ENCODE data around the gene LAGE3.

Gene LAGE3, protein sequence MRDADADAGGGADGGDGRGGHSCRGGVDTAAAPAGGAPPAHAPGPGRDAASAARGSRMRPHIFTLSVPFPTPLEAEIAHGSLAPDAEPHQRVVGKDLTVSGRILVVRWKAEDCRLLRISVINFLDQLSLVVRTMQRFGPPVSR

DNA sequence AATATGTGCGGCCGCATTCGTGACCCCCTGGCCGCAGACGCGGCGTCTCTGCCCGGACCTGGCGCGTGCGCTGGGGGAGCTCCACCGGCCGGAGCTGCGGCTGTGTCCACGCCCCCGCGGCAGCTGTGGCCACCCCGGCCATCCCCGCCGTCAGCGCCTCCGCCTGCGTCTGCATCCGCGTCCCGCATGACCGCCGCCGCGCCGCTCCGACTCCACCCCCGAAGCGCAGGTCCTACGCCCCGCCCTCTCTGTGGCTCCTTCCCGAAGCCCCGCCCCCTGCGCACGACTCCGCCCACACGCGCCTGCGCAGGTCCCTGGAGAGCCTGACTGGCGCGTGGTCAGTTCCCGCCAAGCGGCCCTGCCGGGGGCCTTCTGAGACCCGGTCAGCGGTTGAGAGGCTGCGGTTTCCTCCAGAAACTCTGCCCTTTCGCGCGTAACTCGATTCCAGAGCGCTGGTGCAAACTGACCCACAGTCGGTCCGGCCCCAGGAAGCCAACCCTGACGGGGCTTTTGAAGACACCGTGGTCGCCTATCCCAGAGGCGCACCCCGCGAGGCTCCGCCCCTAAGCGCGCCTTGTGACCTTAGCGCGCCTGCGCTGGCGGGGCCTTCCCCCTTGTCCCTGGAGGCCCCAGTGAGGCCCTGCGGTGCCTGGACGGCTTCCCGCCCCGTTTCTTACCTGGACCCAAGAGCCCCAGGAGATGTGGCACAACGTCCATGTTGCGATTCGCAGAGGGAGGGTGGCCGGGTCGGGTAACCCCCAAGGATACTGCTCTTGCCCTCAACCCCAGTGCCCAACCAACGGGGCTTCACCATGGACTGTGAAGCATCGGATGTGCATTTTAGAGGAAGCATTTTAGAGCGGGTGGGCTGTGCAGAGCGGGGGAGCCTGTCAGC, at the start of gene LAGE3:
Gene LAGE3, minus strand, starts transcription at position 554 of the 895 bp plus-strand sequence. Its CDS starts 366 bp downstream, at position 188.
- peak within 1 kb of the TSS; percentile 68 for H3K27ac ChIP-seq
- TF ChIP-seq, protein P1, sequence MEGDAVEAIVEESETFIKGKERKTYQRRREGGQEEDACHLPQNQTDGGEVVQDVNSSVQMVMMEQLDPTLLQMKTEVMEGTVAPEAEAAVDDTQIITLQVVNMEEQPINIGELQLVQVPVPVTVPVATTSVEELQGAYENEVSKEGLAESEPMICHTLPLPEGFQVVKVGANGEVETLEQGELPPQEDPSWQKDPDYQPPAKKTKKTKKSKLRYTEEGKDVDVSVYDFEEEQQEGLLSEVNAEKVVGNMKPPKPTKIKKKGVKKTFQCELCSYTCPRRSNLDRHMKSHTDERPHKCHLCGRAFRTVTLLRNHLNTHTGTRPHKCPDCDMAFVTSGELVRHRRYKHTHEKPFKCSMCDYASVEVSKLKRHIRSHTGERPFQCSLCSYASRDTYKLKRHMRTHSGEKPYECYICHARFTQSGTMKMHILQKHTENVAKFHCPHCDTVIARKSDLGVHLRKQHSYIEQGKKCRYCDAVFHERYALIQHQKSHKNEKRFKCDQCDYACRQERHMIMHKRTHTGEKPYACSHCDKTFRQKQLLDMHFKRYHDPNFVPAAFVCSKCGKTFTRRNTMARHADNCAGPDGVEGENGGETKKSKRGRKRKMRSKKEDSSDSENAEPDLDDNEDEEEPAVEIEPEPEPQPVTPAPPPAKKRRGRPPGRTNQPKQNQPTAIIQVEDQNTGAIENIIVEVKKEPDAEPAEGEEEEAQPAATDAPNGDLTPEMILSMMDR (conservative IDR thresholded peaks at IDR 0.05), result no peak

GRCh38 chrX:154526901-154527675, 48.0 kb upstream of the LAGE3 start:
- H3K27ac ChIP-seq, result peak overlapping the region; percentile 54
- TF ChIP-seq, protein P1 (conservative IDR thresholded peaks at IDR 0.05), result peak; percentile 71

GRCh38 chrX:154525606-154526490, 46.8 kb upstream of the LAGE3 start:
- H3K27ac ChIP-seq, result no peak overlapping the region
- TF ChIP-seq, protein P1 (conservative IDR thresholded peaks at IDR 0.05), result no peak

DNA sequence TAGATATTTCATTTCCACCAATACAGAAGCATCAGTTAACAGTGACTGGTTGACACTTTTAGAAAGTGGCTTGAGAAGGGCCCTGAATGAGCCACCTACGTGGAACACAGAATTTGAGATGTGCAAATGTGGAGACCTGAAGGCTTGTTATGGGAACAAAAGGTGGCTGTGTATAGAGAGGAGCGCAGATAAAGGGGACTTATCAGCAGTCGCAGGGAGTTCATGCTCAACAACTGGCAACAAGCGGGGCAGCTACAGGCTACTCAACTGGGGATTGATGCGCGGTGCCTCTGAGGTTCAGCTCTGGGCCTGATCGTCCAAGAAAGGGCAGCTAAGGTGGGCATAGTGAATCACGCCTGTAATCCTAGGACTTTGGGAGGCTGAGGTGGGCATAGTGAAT, 40.3 kb upstream of the LAGE3 start:
- TF ChIP-seq, protein P1 (conservative IDR thresholded peaks at IDR 0.05), result no peak
- no peak overlapping the region for H3K27ac ChIP-seq

DNA sequence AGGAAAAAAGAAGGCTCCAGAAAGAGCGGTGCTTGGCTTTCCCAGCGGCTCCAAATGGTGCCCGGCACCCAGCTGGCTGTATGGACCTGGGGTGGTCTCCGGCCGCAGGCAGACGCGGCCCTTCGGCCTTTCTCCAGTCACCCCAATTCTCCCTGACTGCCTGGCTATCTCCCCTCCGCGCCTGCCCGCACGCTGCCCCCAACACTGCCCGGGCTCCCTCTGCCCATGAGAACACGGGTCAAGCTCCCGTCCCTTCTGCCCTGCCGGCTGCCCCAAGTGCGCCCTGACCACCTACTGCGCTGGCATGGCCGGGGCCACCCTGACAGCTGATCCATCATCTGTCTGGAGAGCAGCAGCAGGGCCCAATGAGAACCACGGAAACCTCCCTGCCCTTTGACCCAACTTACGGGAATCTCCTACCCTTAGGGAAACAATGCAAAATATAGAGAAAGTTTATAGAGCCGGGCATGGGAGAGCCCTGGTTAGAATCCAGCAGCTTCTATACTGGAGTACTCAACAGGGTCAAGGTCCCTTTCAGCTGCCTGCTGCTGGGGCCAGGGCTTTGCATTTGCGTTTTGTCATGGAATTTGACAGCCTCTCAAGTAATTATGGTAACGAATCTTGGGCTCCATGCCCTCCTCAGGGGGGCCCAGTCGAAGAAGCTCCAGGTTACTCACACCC, 38.2 kb upstream of the LAGE3 start:
- peak overlapping the region; percentile 86 for H3K27ac ChIP-seq

DNA sequence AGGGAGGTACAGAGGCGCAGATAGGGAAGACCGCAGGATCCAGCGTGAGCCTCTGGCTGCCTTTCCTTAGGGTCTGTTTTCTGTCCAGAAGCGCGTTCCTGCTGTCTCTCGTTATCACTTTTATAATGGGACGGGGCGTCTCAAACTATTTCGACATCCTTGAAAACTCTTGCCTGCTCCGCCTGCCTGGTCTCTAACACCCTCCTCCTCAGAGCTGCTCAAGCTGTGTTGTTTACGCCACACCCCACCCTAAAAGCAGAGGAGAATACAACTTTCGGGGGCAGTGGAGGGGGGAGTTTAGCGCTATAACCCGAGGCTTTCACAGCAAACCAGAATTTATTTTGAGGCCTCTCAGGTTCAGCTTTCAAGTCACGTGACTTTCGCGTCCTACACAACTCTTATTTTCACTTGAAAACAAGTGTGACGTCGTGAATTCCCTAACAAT, 37.6 kb upstream of the LAGE3 start:
- TF ChIP-seq, protein P1 (conservative IDR thresholded peaks at IDR 0.05), result no peak
- H3K27ac ChIP-seq, result peak overlapping the region; percentile 86

More for the DNA sequence above, 38.2 kb upstream of the LAGE3 start:
- TF ChIP-seq, protein P1 (conservative IDR thresholded peaks at IDR 0.05), result no peak
